OCI-LY7 (cell line): Measurements from ENCODE around the gene FUBP3. TPM values are rescaled to one million over a fixed set of nuclear protein-coding genes. Genes with fewer than 3 reads are reported as not detected.

Experiments
- BruUV-seq: library from RNA; stranded (reverse); fragments of 400-500 nt; replicated peaks from 2 replicates; lab custom pipeline; 2021; lab: Mats Ljungman, UMichigan
- CTCF ChIA-PET: fragments of 300-600 bp; sonication (Branson Sonifier 250); formaldehyde crosslinking; loops from one replicate; lab custom pipeline; 2022; ENCODE audit warnings: antibody characterized with exemption; ENCODE audit not compliant: unreplicated experiment; lab: Charles Lee
- POLR2A ChIA-PET: fragments of 300-600 bp; sonication (Branson Sonifier 250); formaldehyde crosslinking; loops from one replicate; lab custom pipeline; 2022; ENCODE audit warnings: antibody characterized with exemption; lab: Charles Lee
- DNase-seq: peaks from one replicate; pipeline ENCODE4 v3.0.0-alpha.2; 2015; ENCODE audit warnings: low spot score
- H2AFZ ChIP-seq: fragments of 200-600 bp; sonication (generic), shearing (Covaris generic); 2 replicates; pipeline ENCODE4 v1.6.1; 2014; ENCODE audit warnings: mild to moderate bottlenecking, antibody characterized with exemption, low read length, moderate library complexity
- H3K27ac ChIP-seq: fragments of 200-600 bp; sonication (generic); 2 replicates; pipeline ENCODE4 v1.5.1; 2014; ENCODE audit warnings: mixed run types, low read depth, mild to moderate bottlenecking, moderate library complexity, low read length, inconsistent platforms; ENCODE audit not compliant: poor library complexity, severe bottlenecking
- H3K36me3 ChIP-seq: fragments of 200-600 bp; sonication (generic); 2 replicates; pipeline ENCODE4 v1.6.1; 2014; ENCODE audit warnings: mild to moderate bottlenecking, antibody characterized with exemption, low read length, moderate library complexity, mixed read lengths; ENCODE audit not compliant: insufficient read depth
- H3K4me1 ChIP-seq: fragments of 200-600 bp; sonication (generic); 2 replicates; pipeline ENCODE4 v1.5.1; 2014; ENCODE audit warnings: mild to moderate bottlenecking, low read length; ENCODE audit not compliant: insufficient read depth, poor library complexity, severe bottlenecking
- H3K4me2 ChIP-seq: fragments of 200-600 bp; sonication (generic); 2 replicates; pipeline ENCODE4 v1.6.1; 2014; ENCODE audit warnings: mild to moderate bottlenecking, low read length
- H3K4me3 ChIP-seq: fragments of 200-600 bp; sonication (generic); 2 replicates; pipeline ENCODE4 v1.5.1; 2014; ENCODE audit warnings: mild to moderate bottlenecking, low read depth, low read length; ENCODE audit not compliant: poor library complexity, severe bottlenecking
- H3K79me2 ChIP-seq: fragments of 200-600 bp; sonication (generic); 2 replicates; pipeline ENCODE4 v1.6.1; 2016; ENCODE audit warnings: low read depth, mild to moderate bottlenecking, low read length, moderate library complexity, mixed read lengths; ENCODE audit not compliant: insufficient read depth
- H3K9me2 ChIP-seq: fragments of 200-600 bp; sonication (generic); 2 replicates; pipeline ENCODE4 v1.6.1; 2016; ENCODE audit warnings: mild to moderate bottlenecking, low read length, mixed read lengths; ENCODE audit not compliant: insufficient read depth
- H3K9me3 ChIP-seq: fragments of 200-600 bp; sonication (generic); 2 replicates; pipeline ENCODE4 v1.6.1; 2014; ENCODE audit warnings: mild to moderate bottlenecking, mixed run types, low read length, mixed read lengths
- H4K20me1 ChIP-seq: fragments of 200-600 bp; sonication (generic); 2 replicates; pipeline ENCODE4 v1.6.1; 2014; ENCODE audit warnings: mild to moderate bottlenecking, antibody characterized with exemption, low read length, moderate library complexity, mixed read lengths; ENCODE audit not compliant: insufficient read depth
- CTCF ChIP-seq: fragments of 200-600 bp; sonication (generic); conservative IDR thresholded peaks from 2 replicates; pipeline ENCODE4 v1.5.1; 2014; ENCODE audit warnings: mild to moderate bottlenecking, antibody characterized with exemption, low read length, moderate library complexity, mixed read lengths
- EZH2phosphoT487 ChIP-seq: fragments of 200-600 bp; sonication (generic); IDR thresholded peaks from 2 replicates; pipeline ENCODE4 v1.6.1; 2018; ENCODE audit warnings: low read depth, borderline replicate concordance, mild to moderate bottlenecking, mixed run types, antibody characterized with exemption, low read length, moderate library complexity, mixed read lengths
- intact Hi-C: fragments of 100-400 bp; cut with micrococcal nuclease; formaldehyde crosslinking; loops from one replicate; pipeline ENCODE4 v1.10.0; 2022; ENCODE audit not compliant: unreplicated experiment
- total RNA-seq, 2 experiments: library from RNA; depleted of rRNA in 1 of 2; stranded (reverse); fragments of >200 nt in 1 of 2; shearing (Covaris generic) in 1 of 2; gene quantifications; 2 replicates each; pipeline ENCODE4 v1.2.3, GENCODE V29; 2014 to 2022

Gene FUBP3
- total RNA-seq, 2 experiments from 2014 or later, result 62.3 to 78.3 TPM

GRCh38 chr9:130581766-130582165 lies 2.4 kb downstream of the FUBP3 start:
- no peak for TF ChIP-seq EZH2phosphoT487
- TF ChIP-seq CTCF, result no peak
- POLR2A ChIA-PET, result interaction anchor here (1.0 kb wide), 1 partner anchor 7 kb away, joined by 3 read pairs; no protein-coding TSS in a partner anchor
- CTCF ChIA-PET, result no interaction called here
- DNase-seq, result no peak
- H3K4me1 ChIP-seq, result peaks cover 22% of the 10 kb centered on the region
- H3K27ac ChIP-seq, result no peak overlapping the region
- BruUV-seq, result TSS peak; percentile 46
- H3K4me3 ChIP-seq, result no peak overlapping the region
- no peaks in the 10 kb centered on the region for H3K9me3 ChIP-seq
- peaks cover 54% of the 10 kb centered on the region for H3K79me2 ChIP-seq
- H2AFZ ChIP-seq, result no peak overlapping the region
- H3K9me2 ChIP-seq, result no peaks in the 10 kb centered on the region
- H3K36me3 ChIP-seq, result peaks cover 28% of the 10 kb centered on the region; the same call in 1 of the 2 replicates
- peaks cover 15% of the 10 kb centered on the region; the same call in 1 of the 2 replicates for H4K20me1 ChIP-seq
- intact Hi-C loops, result no loop called here
- 0 out of 2 replicates have a peak overlapping the region, but pooled peaks have one; percentile 98 for H3K4me2 ChIP-seq

GRCh38 chr9:130583271-130583670 lies 3.9 kb downstream of the FUBP3 start:
- peaks cover 29% of the 10 kb centered on the region; the same call in 1 of the 2 replicates for H3K36me3 ChIP-seq
- H3K9me2 ChIP-seq, result no peaks in the 10 kb centered on the region
- intact Hi-C loops, result no loop called here
- CTCF ChIA-PET, result no interaction called here
- no peak for TF ChIP-seq CTCF
- no peak for TF ChIP-seq EZH2phosphoT487
- BruUV-seq, result no TSS peak
- no peaks in the 10 kb centered on the region for H3K9me3 ChIP-seq
- H3K27ac ChIP-seq, result no peak overlapping the region
- POLR2A ChIA-PET, result interaction anchor here (1.1 kb wide), 1 partner anchor 11 kb away, joined by 4 read pairs; no protein-coding TSS in a partner anchor
- DNase-seq, result no peak
- no peak overlapping the region for H3K4me3 ChIP-seq
- H3K79me2 ChIP-seq, result peaks cover 56% of the 10 kb centered on the region
- H2AFZ ChIP-seq, result no peak overlapping the region
- H4K20me1 ChIP-seq, result peaks cover 19% of the 10 kb centered on the region; the same call in 1 of the 2 replicates
- H3K4me1 ChIP-seq, result peaks cover 18% of the 10 kb centered on the region
- H3K4me2 ChIP-seq, result no peak overlapping the region

GRCh38 chr9:130587921-130588320 lies 8.5 kb downstream of the FUBP3 start:
- Histone ChIP-seq H3K27ac (no peak overlapping the region), H3K9me3 (no peaks in the 10 kb centered on the region), H2AFZ (no peak overlapping the region), H3K79me2 (peaks cover 40% of the 10 kb centered on the region), H3K4me3 (no peak overlapping the region), H3K4me1 (no peaks in the 10 kb centered on the region), H3K4me2 (no peak overlapping the region), H4K20me1 (peaks cover 3% of the 10 kb centered on the region; the same call in 1 of the 2 replicates), H3K36me3 (peaks cover 37% of the 10 kb centered on the region), H3K9me2 (no peaks in the 10 kb centered on the region)
- no TSS peak for BruUV-seq
- intact Hi-C loops, result no loop called here
- ChIA-PET CTCF (interaction anchor here (0.6 kb wide), 1 partner anchor 154 kb away, joined by 3 read pairs; no protein-coding TSS in a partner anchor), POLR2A (no interaction called here)
- DNase-seq, result no peak
- TF ChIP-seq EZH2phosphoT487 (no peak), CTCF (no peak)
